ENCODE results near the gene ZHX3. TPM values are rescaled to one million over a fixed set of nuclear protein-coding genes. Genes with fewer than 3 reads are reported as not detected.

ZHX3 gene
- total and polyA plus RNA-seq, 2 donors from 2014 or later = 24.7 to 153 TPM

- Histone ChIP-seq H3K27ac (ENCODE audit: low read depth in 2 of 2, low read length in 2 of 2) (no peak overlapping the region), H3K4me1 (ENCODE audit: control insufficient read depth in 2 of 3, insufficient read depth in 2 of 3, low read depth in 1 of 3, low read length in 3 of 3) (peaks cover 0 to 4% (median 0%) of the 10 kb centered on the region in 3 donors), H3K9me3 (ENCODE audit: control insufficient read depth in 2 of 3, insufficient read depth in 1 of 3, low read length in 3 of 3) (no peaks in the 10 kb centered on the region), H3K9ac (ENCODE audit: low read length in 3 of 3) (no peak overlapping the region), H3K4me3 (ENCODE audit: low read length in 3 of 3) (no peak overlapping the region), H3K27me3 (ENCODE audit: control insufficient read depth, insufficient read depth, low read length) (no peaks in the 10 kb centered on the region), H3K36me3 (ENCODE audit: control insufficient read depth in 2 of 3, insufficient read depth in 3 of 3, low read length in 3 of 3) (peaks cover 4 to 20% (median 13%) of the 10 kb centered on the region in 3 donors)
- intact Hi-C loops (cut with DNase I) = loop anchor here (10.0 kb wide), 1 partner anchor 56 kb away; no protein-coding TSS in a partner anchor
- TF ChIP-seq, protein P1, sequence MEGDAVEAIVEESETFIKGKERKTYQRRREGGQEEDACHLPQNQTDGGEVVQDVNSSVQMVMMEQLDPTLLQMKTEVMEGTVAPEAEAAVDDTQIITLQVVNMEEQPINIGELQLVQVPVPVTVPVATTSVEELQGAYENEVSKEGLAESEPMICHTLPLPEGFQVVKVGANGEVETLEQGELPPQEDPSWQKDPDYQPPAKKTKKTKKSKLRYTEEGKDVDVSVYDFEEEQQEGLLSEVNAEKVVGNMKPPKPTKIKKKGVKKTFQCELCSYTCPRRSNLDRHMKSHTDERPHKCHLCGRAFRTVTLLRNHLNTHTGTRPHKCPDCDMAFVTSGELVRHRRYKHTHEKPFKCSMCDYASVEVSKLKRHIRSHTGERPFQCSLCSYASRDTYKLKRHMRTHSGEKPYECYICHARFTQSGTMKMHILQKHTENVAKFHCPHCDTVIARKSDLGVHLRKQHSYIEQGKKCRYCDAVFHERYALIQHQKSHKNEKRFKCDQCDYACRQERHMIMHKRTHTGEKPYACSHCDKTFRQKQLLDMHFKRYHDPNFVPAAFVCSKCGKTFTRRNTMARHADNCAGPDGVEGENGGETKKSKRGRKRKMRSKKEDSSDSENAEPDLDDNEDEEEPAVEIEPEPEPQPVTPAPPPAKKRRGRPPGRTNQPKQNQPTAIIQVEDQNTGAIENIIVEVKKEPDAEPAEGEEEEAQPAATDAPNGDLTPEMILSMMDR (IDR thresholded peaks at IDR 0.05; ENCODE audit: borderline replicate concordance, extremely low read depth, insufficient read depth) = no peak
- DNase-seq = peak in 1 of 5 donors; percentile 6
- FAIRE-seq = no peak
Observed at GRCh38 chr20:41178495-41178894, 139.0 kb downstream of the ZHX3 start.

- H3K27me3 ChIP-seq (ENCODE audit: control insufficient read depth, insufficient read depth, low read length) = no peaks in the 10 kb centered on the region
- DNase-seq = peak in 1 of 5 donors; percentile 85
- no peak for FAIRE-seq
Observed at GRCh38 chr20:41177636-41178035, 139.9 kb downstream of the ZHX3 start.

GRCh38 chr20:41176711-41177552 lies 140.6 kb downstream of the ZHX3 start:
- Histone ChIP-seq H3K27me3 (ENCODE audit: control insufficient read depth, insufficient read depth, low read length) (no peaks in the 10 kb centered on the region), H3K4me3 (ENCODE audit: low read length in 3 of 3) (no peak overlapping the region), H3K36me3 (ENCODE audit: control insufficient read depth in 2 of 3, insufficient read depth in 3 of 3, low read length in 3 of 3) (peaks cover 5 to 22% (median 20%) of the 10 kb centered on the region in 3 donors), H3K9ac (ENCODE audit: low read length in 3 of 3) (no peak overlapping the region), H3K9me3 (ENCODE audit: control insufficient read depth in 2 of 3, insufficient read depth in 1 of 3, low read length in 3 of 3) (no peaks in the 10 kb centered on the region), H3K4me1 (ENCODE audit: control insufficient read depth in 2 of 3, insufficient read depth in 2 of 3, low read depth in 1 of 3, low read length in 3 of 3) (peaks cover 0 to 11% (median 0%) of the 10 kb centered on the region in 3 donors), H3K27ac (ENCODE audit: low read depth in 2 of 2, low read length in 2 of 2) (no peak overlapping the region)
- DNase-seq = no peak
- intact Hi-C loops (cut with DNase I) = loop anchor here (10.0 kb wide), 1 partner anchor 58 kb away; no protein-coding TSS in a partner anchor
- TF ChIP-seq, protein P1 (IDR thresholded peaks at IDR 0.05; ENCODE audit: borderline replicate concordance, extremely low read depth, insufficient read depth) = no peak
- no peak for FAIRE-seq

More at GRCh38 chr20:41177636-41178035, 139.9 kb downstream of the ZHX3 start:
- no peak overlapping the region for H3K4me3 ChIP-seq (ENCODE audit: low read length in 3 of 3)
- TF ChIP-seq, protein P1 (IDR thresholded peaks at IDR 0.05; ENCODE audit: borderline replicate concordance, extremely low read depth, insufficient read depth) = no peak
- peaks cover 0 to 5% (median 0%) of the 10 kb centered on the region in 3 donors for H3K4me1 ChIP-seq (ENCODE audit: control insufficient read depth in 2 of 3, insufficient read depth in 2 of 3, low read depth in 1 of 3, low read length in 3 of 3)
- no peak overlapping the region for H3K9ac ChIP-seq (ENCODE audit: low read length in 3 of 3)
- H3K27ac ChIP-seq (ENCODE audit: low read depth in 2 of 2, low read length in 2 of 2) = no peak overlapping the region
- peaks cover 5 to 22% (median 16%) of the 10 kb centered on the region in 3 donors for H3K36me3 ChIP-seq (ENCODE audit: control insufficient read depth in 2 of 3, insufficient read depth in 3 of 3, low read length in 3 of 3)
- intact Hi-C loops (cut with DNase I) = loop anchor here (10.0 kb wide), 1 partner anchor 57 kb away; no protein-coding TSS in a partner anchor
- H3K9me3 ChIP-seq (ENCODE audit: control insufficient read depth in 2 of 3, insufficient read depth in 1 of 3, low read length in 3 of 3) = no peaks in the 10 kb centered on the region

Measured in kidney (tissue), 14 donors.